ENCODE measurements around the gene FMO2.
A peak's percentile ranks its signal among the peaks of the same experiment; 100 is the strongest.

FMO2 gene

DNA sequence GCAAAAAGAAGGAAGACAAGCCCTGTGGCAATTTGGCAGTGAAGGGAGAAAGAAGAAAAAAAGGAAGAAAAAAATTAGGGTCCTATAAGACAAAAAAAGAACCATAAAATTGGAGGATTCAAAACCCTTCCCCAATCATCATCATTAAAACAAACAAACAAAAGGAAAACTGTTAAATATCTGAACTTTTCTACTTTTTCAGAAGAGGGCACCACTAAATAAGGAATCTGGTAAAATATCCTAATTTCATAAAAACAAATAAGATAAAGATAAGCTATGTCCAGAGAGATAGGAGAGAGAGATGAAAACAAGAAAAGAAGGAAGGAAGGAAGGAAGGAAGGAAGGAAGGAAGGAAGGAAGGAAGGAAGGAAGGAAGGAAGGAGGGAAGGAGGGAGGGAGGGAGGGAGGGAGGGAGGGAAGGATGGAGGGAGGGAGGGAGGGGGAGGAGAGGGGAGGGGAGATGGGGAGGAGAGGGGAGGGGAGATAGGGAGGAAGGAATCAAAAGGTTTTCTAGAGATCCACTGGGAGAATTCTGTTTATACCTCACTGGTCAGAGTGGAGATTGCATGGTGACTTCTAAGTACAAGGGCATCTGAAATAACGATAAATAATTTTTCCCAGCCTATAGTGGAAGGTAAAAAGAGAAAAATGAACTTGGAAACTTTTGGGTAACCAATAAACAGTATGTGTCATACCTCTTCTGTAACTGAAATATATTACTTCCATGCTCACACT, 10.4 kb upstream of the FMO2 start:
- no peak for DNase-seq (ENCODE audit: low read depth in 2 of 3, low spot score in 1 of 3)

DNA sequence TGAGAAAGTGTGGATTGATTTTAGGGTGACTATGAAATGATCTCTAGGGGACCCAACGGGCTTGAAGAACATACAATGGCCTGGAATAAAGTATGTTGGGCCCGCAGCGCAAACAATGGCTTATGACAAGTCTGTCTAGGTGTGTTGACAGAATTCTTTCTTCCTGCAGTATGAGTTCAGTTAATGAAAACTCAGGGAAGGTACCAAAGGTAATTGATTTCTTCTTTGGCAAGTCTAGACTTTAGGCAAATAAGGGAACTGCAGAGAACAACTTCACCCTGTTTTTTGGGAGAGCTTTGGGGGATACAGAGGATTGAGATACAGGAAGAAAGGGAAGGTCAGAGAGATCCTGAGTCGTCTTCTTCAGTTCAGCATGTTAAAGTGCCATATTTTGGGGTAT, 7.8 kb upstream of the FMO2 start:
- DNase-seq (ENCODE audit: low read depth in 2 of 3, low spot score in 1 of 3): no peak

DNA sequence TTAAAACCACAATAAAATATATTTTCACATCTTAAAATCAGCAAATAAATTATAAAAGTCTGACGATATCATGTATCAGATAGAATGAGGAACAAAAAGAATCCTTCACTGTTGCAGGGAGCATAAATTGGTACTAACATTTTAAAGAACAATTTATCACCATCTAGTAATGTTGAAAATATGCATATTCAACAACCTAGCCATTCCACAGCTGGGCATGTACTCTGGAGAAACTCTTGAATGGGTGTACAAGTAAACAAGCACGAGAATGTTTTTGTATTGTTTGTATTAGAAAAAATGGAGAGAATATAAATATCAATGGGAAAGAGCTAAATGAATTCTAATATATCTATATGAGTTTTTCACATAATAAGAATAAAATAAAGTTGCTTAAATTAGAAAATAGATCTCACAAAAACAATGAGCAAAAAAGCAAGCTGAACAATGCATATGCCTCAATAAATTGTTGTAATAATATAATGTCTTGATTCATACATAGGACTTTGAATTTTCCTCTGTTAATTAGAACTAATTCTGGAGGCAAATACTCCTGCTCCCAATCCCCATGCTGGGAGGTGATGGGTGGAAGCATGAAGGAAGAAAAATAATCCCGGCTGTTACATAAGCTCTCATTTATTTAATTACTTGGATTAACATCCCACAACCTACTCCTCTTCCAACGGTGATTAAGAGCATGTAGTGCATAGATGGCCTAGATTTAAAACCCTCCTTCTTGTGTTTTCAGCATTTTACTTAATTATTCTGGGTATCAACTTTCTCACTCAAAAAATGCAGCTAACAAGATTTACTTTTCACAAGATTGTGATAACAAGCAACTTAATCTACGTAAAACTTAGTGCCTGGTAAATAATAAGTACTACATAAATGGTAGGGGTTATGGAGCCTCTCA, 5.5 kb upstream of the FMO2 start:
- no peak for DNase-seq (ENCODE audit: low read depth in 2 of 3, low spot score in 1 of 3)

DNA sequence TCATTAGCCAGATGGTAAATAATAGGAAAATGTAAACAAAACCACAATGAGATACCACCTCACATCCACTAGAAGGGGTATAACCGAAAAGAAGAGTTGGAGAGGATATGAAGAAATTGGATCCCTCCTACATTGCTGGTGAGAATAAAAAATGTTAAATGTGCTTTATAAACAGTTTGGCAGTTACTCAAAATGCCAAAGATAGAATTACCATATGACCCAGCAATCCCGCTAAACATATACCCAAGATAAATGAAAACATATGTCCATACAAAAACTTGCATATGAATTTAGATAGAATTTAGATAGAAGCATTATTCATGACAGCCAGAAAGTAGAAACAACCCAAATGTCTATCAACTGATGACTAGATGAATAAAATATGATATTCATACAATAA, 4.4 kb upstream of the FMO2 start:
- no peak for DNase-seq (ENCODE audit: low read depth in 2 of 3, low spot score in 1 of 3)

DNA sequence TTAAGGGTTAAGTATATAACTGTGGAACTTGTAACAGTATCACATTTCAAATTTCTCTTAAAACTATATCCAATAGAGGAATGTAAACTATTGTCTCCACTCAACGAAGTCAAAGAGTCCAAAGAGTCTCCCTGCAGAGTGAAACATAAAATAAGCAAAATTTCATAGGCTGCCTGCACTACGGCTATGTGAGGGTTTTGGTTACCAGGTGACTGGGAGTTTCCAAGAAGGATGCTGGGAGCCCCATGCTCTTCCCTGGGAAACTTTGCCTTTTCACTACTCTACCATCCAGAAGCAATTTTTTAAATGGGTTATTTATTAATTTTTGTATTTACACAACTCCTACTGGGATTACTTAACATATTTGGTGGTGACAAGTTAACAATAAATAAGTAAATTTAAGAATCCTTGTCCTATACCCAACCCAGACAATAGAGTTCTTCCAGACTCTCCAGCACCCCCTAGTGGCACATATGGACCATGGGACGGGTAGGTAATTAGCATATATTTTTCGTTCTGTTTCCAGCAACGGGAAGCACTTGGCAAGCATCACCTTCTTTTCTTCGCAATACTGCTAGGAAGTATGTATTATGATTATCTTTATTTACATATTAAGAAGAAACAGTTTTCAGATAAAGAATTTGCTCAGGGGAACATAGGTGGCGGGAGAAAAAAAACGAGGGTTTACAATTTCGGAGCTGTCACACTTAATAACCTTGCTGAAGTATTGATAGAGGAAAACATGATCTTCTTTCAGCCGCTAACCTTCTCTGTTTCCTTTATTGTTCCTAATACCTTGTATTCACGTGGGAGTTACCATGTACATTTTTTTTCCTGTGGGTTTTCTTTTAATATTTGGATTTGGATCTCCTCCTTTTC, 3.5 kb downstream of the FMO2 start:
- DNase-seq (ENCODE audit: low read depth in 2 of 3, low spot score in 1 of 3): peak in 2 of 3 donors; percentile 9 to 35

DNA sequence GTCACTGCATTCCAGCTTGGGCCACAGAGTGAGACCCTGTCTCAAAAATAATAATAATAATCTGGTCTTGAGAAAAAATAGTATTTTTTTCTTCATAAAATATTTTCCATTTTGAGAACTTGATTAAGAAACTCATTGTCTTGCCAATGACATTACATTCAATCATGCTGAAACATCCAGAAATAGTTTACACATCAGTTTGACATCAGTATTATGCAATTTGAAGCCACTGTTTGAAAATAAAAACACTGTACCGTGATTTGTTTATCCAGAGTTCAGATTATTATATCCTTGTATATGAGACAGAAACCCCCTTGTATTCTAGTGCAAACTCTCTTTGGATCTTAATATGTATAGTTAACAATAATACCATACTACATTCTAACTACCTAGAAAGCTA, 6.9 kb downstream of the FMO2 start:
- DNase-seq (ENCODE audit: low read depth in 2 of 3, low spot score in 1 of 3): no peak

DNA sequence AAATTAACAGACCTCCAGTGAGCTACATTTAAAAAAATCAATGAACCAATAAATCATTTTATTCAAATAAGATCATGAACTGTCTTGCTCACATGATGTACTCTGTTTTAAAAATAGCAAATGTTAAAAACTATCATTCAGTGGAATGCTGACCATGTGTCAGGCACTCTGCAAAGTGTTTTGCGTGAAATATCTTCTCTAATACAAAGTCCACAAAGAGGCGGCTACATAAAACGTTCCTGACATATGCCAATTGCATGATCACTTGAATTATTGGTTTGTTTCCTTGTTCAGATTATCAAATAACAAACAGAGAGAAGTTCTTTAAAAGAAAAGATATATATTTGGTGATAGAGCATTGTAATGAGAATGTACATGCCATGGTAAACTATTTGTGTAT, 10.7 kb downstream of the FMO2 start:
- no peak for DNase-seq (ENCODE audit: low read depth in 2 of 3, low spot score in 1 of 3)

DNA sequence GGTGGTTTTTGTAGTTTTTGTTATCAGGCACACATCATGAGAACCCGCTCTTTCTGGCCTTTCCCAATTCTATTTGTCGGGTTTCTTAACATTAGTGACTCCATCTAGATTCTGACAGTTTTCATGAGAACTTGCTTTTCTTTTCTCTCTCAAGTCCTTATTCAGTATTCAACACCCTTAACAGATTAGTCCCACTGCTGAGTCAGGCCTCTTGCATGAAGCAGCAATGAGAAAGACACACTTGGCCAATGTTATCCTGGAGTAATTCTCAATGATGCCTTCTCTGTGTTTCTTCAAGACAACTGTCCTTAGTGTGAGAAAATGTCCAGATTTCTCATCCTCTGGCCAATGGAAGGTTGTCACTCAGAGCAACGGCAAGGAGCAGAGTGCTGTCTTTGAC, 11.3 kb downstream of the FMO2 start:
- DNase-seq (ENCODE audit: low read depth in 2 of 3, low spot score in 1 of 3): no peak

DNA sequence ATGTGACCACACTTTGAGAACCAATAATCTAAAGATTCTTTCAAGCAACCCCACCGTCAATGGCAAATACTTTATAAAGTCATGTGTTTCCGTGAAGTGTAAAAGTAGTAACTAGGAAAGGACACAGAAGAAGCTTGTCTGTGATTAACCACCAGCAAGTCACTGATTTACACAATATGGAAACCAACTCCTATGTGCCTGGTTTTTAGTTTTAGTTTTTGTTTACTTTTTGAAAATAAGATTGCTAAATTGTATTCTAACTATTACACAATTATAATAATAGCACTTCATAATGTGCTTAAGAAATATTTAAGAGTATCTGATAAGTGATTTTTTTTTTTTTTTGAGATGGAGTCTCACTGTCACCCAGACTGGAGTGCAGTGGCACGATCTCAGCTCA, 13.0 kb downstream of the FMO2 start:
- DNase-seq (ENCODE audit: low read depth in 2 of 3, low spot score in 1 of 3): no peak

DNA sequence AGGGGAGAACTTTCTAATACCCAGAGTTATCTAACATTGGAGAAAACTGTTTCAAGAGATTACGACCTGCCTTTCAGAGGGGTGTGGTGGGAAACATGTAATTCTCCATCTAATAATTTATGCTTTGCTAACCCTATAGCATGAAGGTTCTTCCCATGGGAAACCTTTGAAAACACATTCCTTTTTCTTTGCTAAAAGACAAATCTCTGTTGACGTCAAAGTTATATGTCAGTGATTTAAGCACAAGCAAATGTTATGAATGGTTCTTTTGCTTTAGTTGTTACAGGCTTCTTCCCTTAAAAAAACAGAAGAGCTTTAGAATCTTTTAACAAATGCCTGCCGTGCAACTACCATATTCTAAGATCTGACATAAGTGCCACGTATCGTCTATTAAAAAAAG, 19.2 kb downstream of the FMO2 start:
- no peak for DNase-seq (ENCODE audit: low read depth in 2 of 3, low spot score in 1 of 3)

DNA sequence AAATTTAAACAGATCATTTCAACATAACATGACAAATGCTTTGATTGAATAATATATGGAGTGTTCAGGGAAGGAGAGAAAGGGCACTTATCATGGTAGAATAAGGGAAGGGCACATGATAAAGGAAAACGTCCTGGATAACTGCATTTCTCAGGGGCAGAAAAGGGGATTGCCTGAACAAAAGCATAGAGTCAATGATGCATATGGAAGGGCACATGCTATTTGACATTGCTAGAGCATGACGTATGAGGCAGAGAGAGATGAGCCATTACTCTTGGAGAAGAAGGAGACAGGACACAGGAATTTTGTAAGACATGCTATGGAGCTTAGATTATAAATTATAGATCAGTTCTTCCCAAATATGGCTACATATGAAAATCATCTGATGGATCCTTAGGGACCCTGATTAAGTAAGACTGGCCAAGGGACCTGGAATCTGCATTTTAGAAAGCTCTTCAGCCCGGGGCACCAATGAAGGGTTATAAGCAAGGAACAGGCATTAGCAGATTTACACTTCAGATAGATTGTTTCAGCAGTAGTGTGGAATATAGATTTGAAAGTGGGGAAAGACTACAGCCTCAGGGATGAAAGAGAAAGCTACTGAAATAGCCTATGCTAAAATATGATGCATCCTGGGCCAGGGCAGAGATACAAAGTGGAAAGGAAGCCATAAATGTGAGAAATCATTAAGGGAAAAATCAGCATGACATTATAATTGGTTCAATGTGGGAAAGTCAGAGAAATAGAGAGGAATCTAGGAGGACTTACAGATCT, 21.3 kb downstream of the FMO2 start:
- no peak for DNase-seq (ENCODE audit: low read depth in 2 of 3, low spot score in 1 of 3)

DNA sequence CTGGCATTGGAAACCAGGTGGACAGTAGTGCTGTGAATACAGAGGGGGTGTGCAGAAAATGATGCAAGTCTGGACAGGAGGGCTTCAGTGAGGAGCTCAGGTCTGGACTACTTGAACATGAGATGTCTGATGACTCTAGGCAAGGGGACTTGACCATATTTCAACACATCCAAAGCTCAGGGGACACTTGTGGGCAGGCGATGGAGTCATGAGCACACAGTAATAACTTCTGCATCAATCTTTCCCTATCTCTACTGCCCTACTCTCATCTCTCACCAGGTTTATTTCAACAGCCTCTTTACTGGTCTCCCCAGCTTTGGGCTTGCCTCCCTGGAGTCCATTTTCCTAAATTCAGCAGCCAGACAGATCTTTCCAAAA, 21.9 kb downstream of the FMO2 start:
- DNase-seq (ENCODE audit: low read depth in 2 of 3, low spot score in 1 of 3): no peak

DNA sequence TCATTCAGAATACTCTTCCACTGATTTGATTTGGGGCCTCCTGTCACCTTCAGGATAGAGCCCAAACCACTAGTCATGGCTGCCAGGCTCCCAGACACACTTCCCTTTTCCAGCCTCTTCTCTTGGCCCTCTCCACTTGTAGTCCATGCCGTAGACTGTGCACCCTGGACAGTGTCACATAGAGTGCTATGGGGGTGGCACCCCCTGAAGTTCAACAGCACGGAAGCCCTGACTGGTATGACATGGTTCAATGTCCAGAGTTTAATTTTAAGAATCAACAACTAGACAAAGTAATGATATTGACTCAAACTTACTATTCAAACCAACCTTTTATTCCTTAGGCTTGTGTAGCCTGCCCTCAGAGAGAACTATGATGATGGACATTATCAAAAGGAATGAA, 22.3 kb downstream of the FMO2 start:
- no peak for DNase-seq (ENCODE audit: low read depth in 2 of 3, low spot score in 1 of 3)

DNA sequence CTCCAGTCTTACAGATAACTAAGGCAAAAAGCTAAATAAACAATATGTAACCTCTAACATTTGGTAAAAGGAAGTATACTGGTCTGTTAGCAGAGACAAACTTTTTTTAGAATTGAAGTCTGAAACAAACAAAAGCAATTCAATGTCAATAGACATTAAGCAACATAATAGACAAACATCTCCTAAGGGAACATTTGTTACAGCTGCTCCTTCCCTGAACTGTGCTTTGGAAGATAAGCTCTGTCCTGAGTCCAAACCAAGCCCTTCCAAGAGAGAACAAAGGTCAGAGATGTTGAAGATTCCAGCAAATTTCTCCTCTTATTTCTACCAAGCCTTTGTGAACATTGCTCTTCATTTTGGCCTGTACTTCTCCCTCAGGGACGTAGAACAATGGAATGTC, 25.3 kb downstream of the FMO2 start:
- DNase-seq (ENCODE audit: low read depth in 2 of 3, low spot score in 1 of 3): no peak

DNA sequence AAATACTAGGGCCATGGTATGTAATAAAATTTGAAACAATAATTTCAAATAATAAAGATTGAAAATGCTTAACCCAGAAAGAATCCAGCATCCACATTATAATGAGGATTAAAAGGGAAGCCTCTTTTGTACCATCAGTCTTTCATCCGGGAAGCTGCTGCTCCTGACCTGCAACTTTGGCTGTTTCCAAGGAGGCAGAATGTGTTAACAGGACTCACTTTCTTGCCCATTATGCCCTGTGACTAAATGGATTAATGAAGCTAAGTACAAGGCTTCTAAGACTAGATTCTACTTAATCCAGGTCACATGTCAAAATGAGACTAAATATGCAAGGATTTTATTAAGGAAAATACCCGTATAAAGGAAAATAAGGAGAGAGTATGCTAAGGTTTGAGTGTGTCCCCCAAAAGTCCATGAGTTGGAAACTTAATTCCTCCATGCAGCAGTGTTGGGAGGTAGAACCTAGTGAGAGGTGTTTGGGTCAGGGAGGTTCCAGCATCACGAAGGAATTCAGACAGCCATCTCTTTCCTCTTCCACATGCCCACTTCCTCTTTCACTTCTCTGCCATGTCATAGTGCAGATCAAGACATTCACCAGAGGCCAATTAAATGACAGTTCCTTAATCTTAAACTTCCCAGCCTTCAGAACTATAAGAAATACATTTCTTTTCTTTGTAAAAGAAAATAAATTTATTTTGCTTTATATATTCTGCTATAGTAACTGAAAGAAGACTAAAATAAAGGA, 27.7 kb downstream of the FMO2 start:
- DNase-seq (ENCODE audit: low read depth in 2 of 3, low spot score in 1 of 3): no peak

DNA sequence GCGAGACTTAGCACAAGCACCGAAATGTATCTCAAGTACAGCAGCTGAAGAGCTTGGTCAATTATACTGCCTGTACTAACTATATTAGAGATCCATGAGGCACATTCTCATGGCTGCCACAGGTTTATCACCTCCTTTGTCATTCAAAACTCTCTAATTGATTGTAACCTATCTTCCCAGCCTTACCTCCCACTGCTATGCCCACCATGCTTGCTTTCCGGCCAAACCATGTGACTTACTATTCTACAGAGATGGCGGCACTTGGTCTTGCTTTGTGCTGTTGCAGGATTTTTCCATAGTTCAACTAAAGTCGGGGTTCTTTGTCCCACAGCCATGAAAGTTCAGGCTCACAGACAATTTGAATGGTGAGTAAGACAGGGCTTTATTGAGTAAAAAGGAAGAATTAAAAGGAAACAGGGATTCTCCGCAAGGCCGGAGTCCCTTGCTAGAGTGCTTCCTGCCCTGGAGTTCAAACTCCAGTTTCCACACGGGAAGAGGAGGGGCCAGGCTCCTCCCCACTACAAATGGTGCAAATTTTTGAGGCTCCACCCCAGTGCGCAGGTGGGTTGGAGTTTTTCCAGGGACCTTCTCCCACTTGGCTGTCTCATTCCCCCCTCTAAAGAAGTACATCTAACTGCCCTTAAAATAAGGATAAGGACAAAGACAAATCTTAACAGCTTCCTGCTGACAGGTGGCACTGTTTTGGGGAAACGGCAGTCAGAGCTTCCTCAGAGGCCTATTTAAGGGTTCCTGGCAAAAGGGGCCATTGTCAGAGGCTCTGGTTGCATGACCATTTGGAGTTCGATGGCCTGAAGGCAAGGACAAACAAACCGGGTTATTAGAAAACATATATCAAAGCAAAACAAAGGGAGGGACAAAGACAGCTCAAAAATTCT, 28.7 kb downstream of the FMO2 start:
- DNase-seq (ENCODE audit: low read depth in 2 of 3, low spot score in 1 of 3): no peak

DNA sequence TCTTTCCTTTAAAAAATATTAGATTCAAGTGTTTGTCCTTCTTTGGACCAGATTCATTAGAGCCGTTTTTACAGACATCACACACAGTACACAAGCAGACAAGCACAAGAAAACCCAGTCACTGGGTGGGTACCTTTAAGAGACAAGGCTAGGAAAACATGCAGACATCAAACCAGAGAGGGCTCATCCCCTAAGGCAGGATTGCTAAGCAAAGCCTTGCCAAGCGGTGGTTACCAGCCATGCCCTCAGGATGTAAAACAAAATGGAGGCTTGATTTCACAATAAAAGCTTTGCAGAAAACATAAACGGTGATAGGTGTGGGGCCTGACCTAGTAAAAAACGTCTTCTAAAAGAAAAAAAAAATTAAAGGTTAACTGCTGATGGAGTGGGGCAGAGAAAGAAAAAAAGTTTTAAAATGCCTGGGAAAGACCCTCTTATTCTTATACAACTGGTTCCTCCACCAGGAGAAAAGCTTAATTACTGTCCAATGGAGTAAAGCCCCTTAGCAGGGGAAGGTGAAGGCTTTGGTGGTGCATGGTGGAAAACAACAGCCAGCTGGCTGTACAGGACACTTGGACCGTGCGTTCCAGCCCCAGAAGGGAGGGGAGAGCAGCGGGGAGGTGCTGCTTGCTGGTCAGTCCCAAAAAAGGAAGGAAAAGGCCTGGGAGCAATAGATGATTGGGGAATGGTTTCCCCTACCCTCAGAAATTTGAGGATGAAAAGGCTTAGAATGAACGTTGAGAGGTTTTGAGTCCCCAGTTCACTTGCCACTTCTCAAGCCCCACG, 32.8 kb downstream of the FMO2 start:
- DNase-seq (ENCODE audit: low read depth in 2 of 3, low spot score in 1 of 3): no peak

DNA sequence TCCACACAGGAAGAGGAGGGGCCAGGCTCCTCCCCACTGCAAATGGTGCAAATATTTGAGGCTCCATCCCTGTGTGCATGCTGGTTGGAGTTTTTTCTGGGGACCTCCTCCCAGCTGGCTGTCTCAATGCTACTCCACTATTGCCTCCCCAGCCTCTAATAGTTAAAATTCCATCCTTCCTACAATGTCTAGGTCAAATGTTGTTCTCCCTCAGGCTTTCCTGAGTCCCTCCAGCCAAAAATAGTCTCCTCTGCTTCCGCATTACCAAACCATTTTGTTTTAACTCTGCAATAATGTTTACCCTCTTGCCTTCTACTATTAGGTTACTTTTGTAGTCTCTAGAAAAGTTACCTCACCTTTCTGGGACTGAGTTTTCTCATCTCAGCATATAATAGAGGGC, 33.6 kb downstream of the FMO2 start:
- no peak for DNase-seq (ENCODE audit: low read depth in 2 of 3, low spot score in 1 of 3)

Data from stimulated activated CD4-positive, alpha-beta T cell treated with anti-CD3 and anti-CD28 coated beads, Interleukin-12 subunit alpha, Interleukin-12 subunit beta, amount 100 ng/mL, for 48 hours (primary cell).